SU-DHL-6 (cell line): ENCODE results near the gene ACOX3.

Experiments
- H2AFZ ChIP-seq: fragments of 200-600 bp; sonication (generic); 2 replicates; pipeline ENCODE4 v1.6.1; 2014; ENCODE audit warnings: low read depth, mild to moderate bottlenecking, moderate library complexity, mixed read lengths, antibody characterized with exemption, low read length; ENCODE audit not compliant: severe bottlenecking
- H3F3A ChIP-seq: fragments of 200-600 bp; shearing (Covaris generic); 2 replicates; pipeline ENCODE4 v1.6.0; 2016; ENCODE audit warnings: antibody characterized with exemption, mild to moderate bottlenecking; ENCODE audit not compliant: insufficient read depth
- H3K27ac ChIP-seq: fragments of 200-600 bp; sonication (generic); 2 replicates; pipeline ENCODE4 v1.5.1; 2016; ENCODE audit warnings: low read depth, mild to moderate bottlenecking, low read length, moderate library complexity, mixed read lengths
- H3K27me3 ChIP-seq: fragments of 200-600 bp; sonication (generic), shearing (Covaris generic); 2 replicates; pipeline ENCODE4 v1.6.0; 2014; ENCODE audit warnings: mild to moderate bottlenecking, low read length
- H3K36me3 ChIP-seq: fragments of 200-600 bp; sonication (generic); 2 replicates; pipeline ENCODE4 v1.6.1; 2014; ENCODE audit warnings: mild to moderate bottlenecking, low read length, mixed read lengths
- H3K4me2 ChIP-seq: fragments of 300-600, 200-600 bp; shearing (Covaris generic), sonication (generic); 2 replicates; pipeline ENCODE4 v1.6.0; 2014; ENCODE audit warnings: low read length, low read depth, mild to moderate bottlenecking; ENCODE audit not compliant: poor library complexity, severe bottlenecking
- H3K4me3 ChIP-seq: fragments of 200-600 bp; sonication (generic); 2 replicates; pipeline ENCODE4 v1.5.1; 2014; ENCODE audit warnings: antibody characterized with exemption, low read length, mild to moderate bottlenecking, mixed read lengths; ENCODE audit not compliant: insufficient read depth, poor library complexity, severe bottlenecking
- H3K79me2 ChIP-seq: fragments of 200-600 bp; sonication (generic); 2 replicates; pipeline ENCODE4 v1.6.1; 2014; ENCODE audit warnings: mild to moderate bottlenecking, low read length, moderate library complexity; ENCODE audit not compliant: insufficient read depth
- H3K9ac ChIP-seq: fragments of 200-600 bp; sonication (generic); 2 replicates; pipeline ENCODE4 v1.7.0; 2014; ENCODE audit warnings: mild to moderate bottlenecking, low read length
- H3K9me2 ChIP-seq: fragments of 200-600 bp; sonication (generic); replicated peaks from 2 replicates; pipeline ENCODE4 v1.6.1; 2014; ENCODE audit warnings: low read length; ENCODE audit not compliant: insufficient read depth
- H3K9me3 ChIP-seq: fragments of 200-600 bp; sonication (generic); 2 replicates; pipeline ENCODE4 v1.6.1; 2014; ENCODE audit warnings: low read length, mixed read lengths; ENCODE audit not compliant: insufficient read depth
- H4K20me1 ChIP-seq: fragments of 200-600 bp; sonication (generic); 2 replicates; pipeline ENCODE4 v1.6.1; 2014; ENCODE audit warnings: low read depth, mild to moderate bottlenecking, antibody characterized with exemption, low read length, moderate library complexity, mixed read lengths
- EZH2phosphoT487 ChIP-seq: fragments of 200-600 bp; sonication (generic), shearing (Covaris generic); conservative IDR thresholded peaks from 2 replicates; pipeline ENCODE4 v1.6.1; 2018; ENCODE audit warnings: mild to moderate bottlenecking, antibody characterized with exemption, low read length, moderate library complexity, mixed read lengths
- TF ChIP-seq, protein P1 (sequence below): fragments of 200-600 bp; sonication (generic); IDR thresholded peaks from one replicate; pipeline ENCODE4 v1.5.1; 2017; ENCODE audit warnings: antibody characterized with exemption, mild to moderate bottlenecking, low read length, moderate library complexity; ENCODE audit not compliant: insufficient read depth, poor library complexity, severe bottlenecking

The ACOX3 gene

DNA sequence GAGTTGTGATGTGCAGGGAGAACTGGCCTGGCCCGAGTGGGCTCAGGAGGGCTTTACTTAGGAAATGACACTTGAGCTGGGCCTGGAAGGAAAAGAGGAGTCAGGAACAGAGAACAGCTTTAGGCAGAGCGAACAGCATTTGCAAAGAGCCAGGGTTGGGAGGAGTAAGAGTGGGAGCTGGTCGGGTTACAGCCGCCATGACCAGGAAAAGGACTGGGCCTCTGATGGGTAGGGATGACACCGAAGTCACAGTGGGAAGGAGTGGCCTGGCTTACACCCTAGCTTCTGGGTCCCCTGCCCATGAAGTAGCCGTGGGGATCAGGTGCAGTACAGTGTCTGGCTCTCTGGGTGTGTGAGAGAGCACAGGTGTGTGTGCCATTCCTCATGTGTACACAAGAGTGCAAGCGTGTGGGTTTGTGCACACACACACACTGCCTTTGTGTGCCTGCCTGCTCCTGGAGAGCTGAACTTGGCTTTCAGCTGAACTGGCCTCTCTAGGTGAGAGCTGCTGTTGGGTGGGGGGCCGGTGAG is 31.7 kb upstream of the ACOX3 start:
- Histone ChIP-seq H3K9me3 (no peaks in the 10 kb centered on the region), H3K27ac (no peak overlapping the region), H4K20me1 (peaks cover 4% of the 10 kb centered on the region; the same call in 1 of the 2 replicates), H3K4me2 (no peak overlapping the region), H3K36me3 (no peaks in the 10 kb centered on the region), H3K9me2 (no peaks in the 10 kb centered on the region), H3K4me3 (no peak overlapping the region), H3F3A (no peaks in the 10 kb centered on the region), H2AFZ (no peak overlapping the region), H3K27me3 (no peaks in the 10 kb centered on the region), H3K9ac (no peak overlapping the region), H3K79me2 (no peaks in the 10 kb centered on the region)
- no peak for TF ChIP-seq EZH2phosphoT487
- TF ChIP-seq, protein P1, sequence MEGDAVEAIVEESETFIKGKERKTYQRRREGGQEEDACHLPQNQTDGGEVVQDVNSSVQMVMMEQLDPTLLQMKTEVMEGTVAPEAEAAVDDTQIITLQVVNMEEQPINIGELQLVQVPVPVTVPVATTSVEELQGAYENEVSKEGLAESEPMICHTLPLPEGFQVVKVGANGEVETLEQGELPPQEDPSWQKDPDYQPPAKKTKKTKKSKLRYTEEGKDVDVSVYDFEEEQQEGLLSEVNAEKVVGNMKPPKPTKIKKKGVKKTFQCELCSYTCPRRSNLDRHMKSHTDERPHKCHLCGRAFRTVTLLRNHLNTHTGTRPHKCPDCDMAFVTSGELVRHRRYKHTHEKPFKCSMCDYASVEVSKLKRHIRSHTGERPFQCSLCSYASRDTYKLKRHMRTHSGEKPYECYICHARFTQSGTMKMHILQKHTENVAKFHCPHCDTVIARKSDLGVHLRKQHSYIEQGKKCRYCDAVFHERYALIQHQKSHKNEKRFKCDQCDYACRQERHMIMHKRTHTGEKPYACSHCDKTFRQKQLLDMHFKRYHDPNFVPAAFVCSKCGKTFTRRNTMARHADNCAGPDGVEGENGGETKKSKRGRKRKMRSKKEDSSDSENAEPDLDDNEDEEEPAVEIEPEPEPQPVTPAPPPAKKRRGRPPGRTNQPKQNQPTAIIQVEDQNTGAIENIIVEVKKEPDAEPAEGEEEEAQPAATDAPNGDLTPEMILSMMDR, result no peak

DNA sequence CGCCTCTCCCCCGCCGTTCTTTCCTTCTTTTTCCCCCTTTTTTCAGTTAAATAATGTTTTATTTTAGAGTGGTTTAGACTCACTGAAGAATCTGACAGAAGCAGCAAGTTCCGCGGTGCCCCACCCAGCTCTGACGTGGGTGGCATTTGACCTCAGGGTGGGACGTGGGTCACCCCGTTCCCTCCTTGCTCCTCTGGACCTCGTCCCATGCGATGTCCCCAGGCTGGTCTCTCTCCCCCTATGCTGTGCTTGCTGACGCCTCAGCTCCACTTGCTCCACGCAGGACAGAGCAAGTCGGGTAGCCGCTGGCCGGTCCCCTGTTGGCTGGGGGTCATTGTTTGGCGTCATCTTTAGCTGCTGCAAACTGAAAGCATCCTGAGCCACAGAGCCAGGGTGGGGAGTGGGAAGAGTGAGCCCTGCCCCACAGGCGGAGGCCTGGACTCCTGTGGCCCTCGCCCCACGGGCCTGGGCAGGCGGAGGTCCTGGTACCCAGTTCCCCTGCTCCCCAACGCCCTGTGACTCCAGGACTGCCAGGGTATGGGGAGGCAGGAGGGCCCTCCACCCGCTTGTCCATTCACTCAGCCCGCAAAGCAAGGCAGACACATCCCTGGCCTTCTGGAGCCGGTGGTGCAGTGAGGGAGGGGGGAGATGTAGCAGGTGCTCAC is 30.8 kb upstream of the ACOX3 start:
- H3K9ac ChIP-seq, result no peak overlapping the region

DNA sequence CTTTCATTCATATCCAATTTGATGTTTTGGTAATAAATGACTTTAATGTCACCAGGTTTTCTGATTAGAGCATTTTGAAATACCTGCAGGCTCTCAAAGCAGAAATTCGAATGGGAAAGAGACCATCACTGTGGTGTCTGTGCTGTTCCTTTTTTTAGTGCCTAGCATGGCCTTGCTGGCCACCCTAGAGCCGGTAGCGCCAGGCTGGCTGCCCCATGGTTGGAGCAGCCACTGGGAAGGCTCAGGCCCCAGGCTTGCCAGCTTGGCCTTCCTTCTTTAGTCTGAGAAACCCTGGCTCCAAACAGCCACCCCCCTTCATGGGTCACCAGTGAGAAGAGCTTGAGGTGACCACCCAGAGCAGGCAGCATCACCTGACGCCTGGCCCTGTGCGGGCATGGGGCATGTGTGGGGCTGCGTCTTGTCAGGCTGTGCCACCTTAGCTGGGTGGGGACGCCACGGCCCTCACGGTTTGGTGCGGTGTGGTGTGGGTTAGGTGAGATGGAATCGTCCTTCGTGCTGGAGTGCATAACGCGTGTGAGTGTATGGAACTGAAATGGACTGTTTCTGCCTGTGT is 30.0 kb upstream of the ACOX3 start:
- no peak overlapping the region for H3K9ac ChIP-seq
- H3K9me2 ChIP-seq, result no peaks in the 10 kb centered on the region
- no peak for TF ChIP-seq EZH2phosphoT487
- TF ChIP-seq, protein P1, result no peak
- H3K27me3 ChIP-seq, result no peaks in the 10 kb centered on the region
- H3K27ac ChIP-seq, result no peak overlapping the region
- H2AFZ ChIP-seq, result no peak overlapping the region
- no peaks in the 10 kb centered on the region for H3F3A ChIP-seq
- no peak overlapping the region for H3K4me3 ChIP-seq
- H4K20me1 ChIP-seq, result peaks cover 4% of the 10 kb centered on the region; the same call in 1 of the 2 replicates
- no peaks in the 10 kb centered on the region for H3K9me3 ChIP-seq
- no peaks in the 10 kb centered on the region for H3K79me2 ChIP-seq
- no peak overlapping the region for H3K4me2 ChIP-seq
- no peaks in the 10 kb centered on the region for H3K36me3 ChIP-seq

More for the DNA sequence above, 30.8 kb upstream of the ACOX3 start:
- Histone ChIP-seq H3K27ac (no peak overlapping the region), H3K9me3 (no peaks in the 10 kb centered on the region), H3K9me2 (no peaks in the 10 kb centered on the region), H3K27me3 (no peaks in the 10 kb centered on the region), H4K20me1 (peaks cover 4% of the 10 kb centered on the region; the same call in 1 of the 2 replicates), H3K36me3 (no peaks in the 10 kb centered on the region), H3K4me3 (no peak overlapping the region), H2AFZ (no peak overlapping the region), H3K79me2 (no peaks in the 10 kb centered on the region), H3K4me2 (no peak overlapping the region), H3F3A (no peaks in the 10 kb centered on the region)
- no peak for TF ChIP-seq EZH2phosphoT487
- TF ChIP-seq, protein P1, result no peak
